HepG2 (cell line): ENCODE results near the gene GPT2. TPM values are rescaled to one million over a fixed set of nuclear protein-coding genes. Genes with fewer than 3 reads are reported as not detected.

Source experiments
- ASH2L ChIP-seq: fragments of 300-600, 200-600 bp; sonication (generic); IDR thresholded peaks from 2 replicates; pipeline ENCODE4 v1.7.0; 2017; ENCODE audit warnings: low read depth, mild to moderate bottlenecking, moderate library complexity, mixed read lengths, low read length; ENCODE audit not compliant: insufficient read length
- CEBPB ChIP-seq: IDR thresholded peaks from 2 replicates; pipeline ENCODE4 v1.6.1; 2011; ENCODE audit warnings: low read depth, low read length, improper control_type of control experiment, borderline replicate concordance
- DMAP1 ChIP-seq: IDR thresholded peaks from 2 replicates; pipeline ENCODE4 v1.6.1; 2016
- EHMT2 ChIP-seq: fragments of 200-600 bp; sonication (generic); IDR thresholded peaks from 2 replicates; pipeline ENCODE4 v1.7.0; 2017; ENCODE audit warnings: antibody characterized with exemption, low read depth, low read length, borderline replicate concordance
- HNRNPLL ChIP-seq: fragments of 200-400 bp; formaldehyde crosslinking; IDR thresholded peaks from 2 replicates; pipeline ENCODE4 v1.6.1; 2017; ENCODE audit warnings: mild to moderate bottlenecking, low read depth, low read length; ENCODE audit not compliant: poor library complexity, severe bottlenecking
- JUNB ChIP-seq: sonication (generic); formaldehyde crosslinking; IDR thresholded peaks from 2 replicates; pipeline ENCODE4 v1.8.0; 2022; ENCODE audit warnings: missing genetic modification reagents, mild to moderate bottlenecking, borderline replicate concordance
- KAT8 ChIP-seq: IDR thresholded peaks from 2 replicates; pipeline ENCODE4 v1.6.1; 2016; ENCODE audit warnings: missing genetic modification reagents, missing compliant biosample characterization
- KLF13 ChIP-seq: sonication (generic); formaldehyde crosslinking; IDR thresholded peaks from 2 replicates; pipeline ENCODE4 v1.4.0; 2020; ENCODE audit warnings: mild to moderate bottlenecking, missing genetic modification reagents
- MAFK ChIP-seq, 2 experiments: IDR thresholded peaks in 1 of 2; conservative IDR thresholded peaks in 1 of 2; 2 replicates each; pipeline ENCODE4 v1.6.1; 2011; ENCODE audit warnings: improper control_type of control experiment in 2 of 2, low read length in 2 of 2
- MBNL3 ChIP-seq: fragments of 250-450 bp; sonication (Bioruptor Pico); conservative IDR thresholded peaks from 2 replicates; pipeline ENCODE4 v1.8.0; 2022; ENCODE audit warnings: mild to moderate bottlenecking, inconsistent platforms
- MLLT10 ChIP-seq: sonication (generic); formaldehyde crosslinking; IDR thresholded peaks from 2 replicates; pipeline ENCODE4 v1.4.0; 2020; ENCODE audit warnings: missing genetic modification reagents
- NR2C2 ChIP-seq: sonication (generic); formaldehyde crosslinking; IDR thresholded peaks from 2 replicates; pipeline ENCODE4 v1.4.0; 2020; ENCODE audit warnings: missing genetic modification reagents, mild to moderate bottlenecking, moderate library complexity, borderline replicate concordance
- SRF ChIP-seq: IDR thresholded peaks from 2 replicates; pipeline ENCODE4 v1.6.1; 2011; ENCODE audit warnings: mild to moderate bottlenecking, low read depth, low read length, moderate library complexity
- THAP9 ChIP-seq: sonication (generic); formaldehyde crosslinking; IDR thresholded peaks from 2 replicates; pipeline ENCODE4; 2020; ENCODE audit warnings: missing genetic modification reagents, mild to moderate bottlenecking, borderline replicate concordance
- ZNF205 ChIP-seq: IDR thresholded peaks from 2 replicates; pipeline ENCODE4 v1.6.1; 2018; ENCODE audit warnings: missing biosample characterization, missing genetic modification reagents
- ZNF446 ChIP-seq: sonication (generic); formaldehyde crosslinking; IDR thresholded peaks from 2 replicates; pipeline ENCODE4 v1.5.0; 2020; ENCODE audit warnings: mild to moderate bottlenecking, missing genetic modification reagents
- ZNF652 ChIP-seq: IDR thresholded peaks from 2 replicates; pipeline ENCODE4 v1.6.1; 2016; ENCODE audit warnings: low read depth, borderline replicate concordance
- ZNF674 ChIP-seq: sonication (generic); formaldehyde crosslinking; IDR thresholded peaks from 2 replicates; pipeline ENCODE4 v1.5.0; 2020; ENCODE audit warnings: low read depth, mild to moderate bottlenecking, missing genetic modification reagents
- ZNF678 ChIP-seq: sonication (generic); formaldehyde crosslinking; IDR thresholded peaks from 2 replicates; pipeline ENCODE4 v1.4.0; 2020; ENCODE audit warnings: mild to moderate bottlenecking, missing genetic modification reagents
- ZSCAN20 ChIP-seq: sonication (generic); formaldehyde crosslinking; IDR thresholded peaks from 2 replicates; pipeline ENCODE4 v1.4.0; 2020; ENCODE audit warnings: missing genetic modification reagents, mild to moderate bottlenecking, borderline replicate concordance
- polyA plus RNA-seq, 8 experiments: library from polyadenylated mRNA; depleted of rRNA in 3 of 8; stranded (reverse) in 7 of 8; unstranded in 1 of 8; fragments of >200 nt; fragmentation: Illumina TruSeq in 4 of 8; extraction: Trizol in 4 of 8; gene quantifications; 2 replicates each; pipeline versions ENCODE4 v1.2.1 to v1.2.3, GENCODE V29; 2011 to 2016; ENCODE audit warnings: low read depth in 4 of 8, missing spikeins in 1 of 8, mixed read lengths in 1 of 8; ENCODE audit not compliant: insufficient read depth in 1 of 8
- total RNA-seq, 5 experiments: library from RNA; depleted of rRNA; stranded (reverse); fragments of >200 nt; fragmentation: Illumina TruSeq; extraction: Trizol; gene quantifications; 2 replicates each; pipeline ENCODE4 v1.2.3, GENCODE V29; 2016; ENCODE audit warnings: low read depth in 1 of 5
- TF ChIP-seq, protein P1 (sequence below): sonication (generic); formaldehyde crosslinking; conservative IDR thresholded peaks from 2 replicates; pipeline ENCODE4 v1.4.0; 2020; ENCODE audit warnings: missing genetic modification reagents
- TF ChIP-seq, protein P2 (sequence below): sonication (generic); formaldehyde crosslinking; IDR thresholded peaks from 2 replicates; pipeline ENCODE4 v1.8.1; 2023; ENCODE audit warnings: mild to moderate bottlenecking, missing genetic modification reagents

Gene GPT2
- total and polyA plus RNA-seq, 2 of the 13 experiments (the other 11 are each of a cell fraction or from before 2014, with no cell fraction given): 138 to 267 TPM

- TF ChIP-seq, protein P1, sequence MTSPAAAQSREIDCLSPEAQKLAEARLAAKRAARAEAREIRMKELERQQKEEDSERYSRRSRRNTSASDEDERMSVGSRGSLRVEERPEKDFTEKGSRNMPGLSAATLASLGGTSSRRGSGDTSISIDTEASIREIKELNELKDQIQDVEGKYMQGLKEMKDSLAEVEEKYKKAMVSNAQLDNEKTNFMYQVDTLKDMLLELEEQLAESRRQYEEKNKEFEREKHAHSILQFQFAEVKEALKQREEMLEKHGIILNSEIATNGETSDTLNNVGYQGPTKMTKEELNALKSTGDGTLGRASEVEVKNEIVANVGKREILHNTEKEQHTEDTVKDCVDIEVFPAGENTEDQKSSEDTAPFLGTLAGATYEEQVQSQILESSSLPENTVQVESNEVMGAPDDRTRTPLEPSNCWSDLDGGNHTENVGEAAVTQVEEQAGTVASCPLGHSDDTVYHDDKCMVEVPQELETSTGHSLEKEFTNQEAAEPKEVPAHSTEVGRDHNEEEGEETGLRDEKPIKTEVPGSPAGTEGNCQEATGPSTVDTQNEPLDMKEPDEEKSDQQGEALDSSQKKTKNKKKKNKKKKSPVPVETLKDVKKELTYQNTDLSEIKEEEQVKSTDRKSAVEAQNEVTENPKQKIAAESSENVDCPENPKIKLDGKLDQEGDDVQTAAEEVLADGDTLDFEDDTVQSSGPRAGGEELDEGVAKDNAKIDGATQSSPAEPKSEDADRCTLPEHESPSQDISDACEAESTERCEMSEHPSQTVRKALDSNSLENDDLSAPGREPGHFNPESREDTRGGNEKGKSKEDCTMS (CRISPR knock-in tag): no peak
- TF ChIP-seq KAT8 (peak; percentile 69), MLLT10 (no peak), ZNF678 (CRISPR knock-in tag) (no peak), NR2C2 (CRISPR knock-in tag) (peak; percentile 57; the same call in 1 of the 2 replicates), MBNL3 (CRISPR knock-in tag) (no peak), JUNB (CRISPR knock-in tag) (no peak), THAP9 (no peak; the same call in 1 of the 2 replicates), ZNF652 (CRISPR knock-in tag) (no peak), DMAP1 (no peak), ZNF446 (CRISPR knock-in tag) (no peak), SRF (no peak), MAFK (conservative IDR thresholded peaks at IDR 0.05 in 1 of 2, IDR thresholded peaks at IDR 0.05 in 1 of 2; ENCODE audit: low read length in 2 of 2) (no peak), ZSCAN20 (CRISPR knock-in tag) (no peak), ZNF205 (peak; percentile 80), ZNF674 (CRISPR knock-in tag) (no peak), HNRNPLL (no peak), EHMT2 (no peak), ASH2L (no peak), CEBPB (peak; percentile 62; the same call in 1 of the 2 replicates), KLF13 (CRISPR knock-in tag) (no peak)
- TF ChIP-seq, protein P2, sequence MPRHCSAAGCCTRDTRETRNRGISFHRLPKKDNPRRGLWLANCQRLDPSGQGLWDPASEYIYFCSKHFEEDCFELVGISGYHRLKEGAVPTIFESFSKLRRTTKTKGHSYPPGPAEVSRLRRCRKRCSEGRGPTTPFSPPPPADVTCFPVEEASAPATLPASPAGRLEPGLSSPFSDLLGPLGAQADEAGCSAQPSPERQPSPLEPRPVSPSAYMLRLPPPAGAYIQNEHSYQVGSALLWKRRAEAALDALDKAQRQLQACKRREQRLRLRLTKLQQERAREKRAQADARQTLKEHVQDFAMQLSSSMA: no peak
Observed at GRCh38 chr16:46853713-46854443, 30.3 kb upstream of the GPT2 start (continued).
